ENCODE measurements around the gene DCHS1. TPM values are rescaled to one million over a fixed set of nuclear protein-coding genes. Genes with fewer than 3 reads are reported as not detected.

DCHS1 gene
- total and polyA plus RNA-seq, 2 of the 13 experiments (the other 11 are each of a cell fraction or from before 2014, with no cell fraction given) = under 0.01 to 0.03 TPM

DNA sequence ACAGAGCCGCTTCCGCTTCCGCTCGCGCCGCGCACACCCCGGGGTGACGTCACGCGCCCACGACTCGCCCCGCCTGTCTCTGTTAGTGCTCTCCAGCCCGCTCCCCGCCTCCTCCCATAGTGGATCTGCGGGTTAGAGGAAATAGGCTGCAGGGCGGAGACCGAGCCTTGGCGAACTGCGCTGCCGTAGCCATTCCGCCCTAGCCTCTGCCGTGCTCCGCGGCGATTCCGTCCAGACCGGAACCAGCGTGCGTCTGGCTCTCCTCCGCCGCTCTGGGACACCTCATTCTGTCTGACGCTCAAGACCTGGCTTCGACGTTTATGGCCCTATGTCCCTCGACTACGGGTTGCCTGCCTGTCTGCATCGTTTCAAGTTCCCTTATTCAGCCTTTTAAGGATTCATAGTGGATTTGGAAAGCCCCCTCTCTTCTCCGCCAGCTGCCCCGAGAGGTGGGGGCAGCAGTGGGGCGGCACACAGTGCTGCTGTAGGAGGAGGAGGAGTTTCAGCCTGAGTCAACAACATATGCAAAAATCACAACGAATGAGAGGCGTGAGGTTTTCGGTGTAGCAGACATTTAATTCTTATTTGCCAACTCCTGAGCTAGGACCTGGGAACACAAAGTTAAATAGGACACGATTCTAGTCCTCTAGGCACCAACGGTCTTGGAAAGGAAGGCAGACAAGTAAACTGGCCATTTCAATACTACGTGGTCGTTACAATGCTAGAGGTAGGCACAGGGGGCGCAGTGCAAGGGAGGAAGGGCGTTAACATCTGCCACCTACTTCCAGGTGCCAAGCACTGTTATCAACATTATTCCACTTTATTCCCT lies 43.2 kb downstream of the DCHS1 start, which contains the start of gene TAF10 (continued):
- TF ChIP-seq, protein P1, sequence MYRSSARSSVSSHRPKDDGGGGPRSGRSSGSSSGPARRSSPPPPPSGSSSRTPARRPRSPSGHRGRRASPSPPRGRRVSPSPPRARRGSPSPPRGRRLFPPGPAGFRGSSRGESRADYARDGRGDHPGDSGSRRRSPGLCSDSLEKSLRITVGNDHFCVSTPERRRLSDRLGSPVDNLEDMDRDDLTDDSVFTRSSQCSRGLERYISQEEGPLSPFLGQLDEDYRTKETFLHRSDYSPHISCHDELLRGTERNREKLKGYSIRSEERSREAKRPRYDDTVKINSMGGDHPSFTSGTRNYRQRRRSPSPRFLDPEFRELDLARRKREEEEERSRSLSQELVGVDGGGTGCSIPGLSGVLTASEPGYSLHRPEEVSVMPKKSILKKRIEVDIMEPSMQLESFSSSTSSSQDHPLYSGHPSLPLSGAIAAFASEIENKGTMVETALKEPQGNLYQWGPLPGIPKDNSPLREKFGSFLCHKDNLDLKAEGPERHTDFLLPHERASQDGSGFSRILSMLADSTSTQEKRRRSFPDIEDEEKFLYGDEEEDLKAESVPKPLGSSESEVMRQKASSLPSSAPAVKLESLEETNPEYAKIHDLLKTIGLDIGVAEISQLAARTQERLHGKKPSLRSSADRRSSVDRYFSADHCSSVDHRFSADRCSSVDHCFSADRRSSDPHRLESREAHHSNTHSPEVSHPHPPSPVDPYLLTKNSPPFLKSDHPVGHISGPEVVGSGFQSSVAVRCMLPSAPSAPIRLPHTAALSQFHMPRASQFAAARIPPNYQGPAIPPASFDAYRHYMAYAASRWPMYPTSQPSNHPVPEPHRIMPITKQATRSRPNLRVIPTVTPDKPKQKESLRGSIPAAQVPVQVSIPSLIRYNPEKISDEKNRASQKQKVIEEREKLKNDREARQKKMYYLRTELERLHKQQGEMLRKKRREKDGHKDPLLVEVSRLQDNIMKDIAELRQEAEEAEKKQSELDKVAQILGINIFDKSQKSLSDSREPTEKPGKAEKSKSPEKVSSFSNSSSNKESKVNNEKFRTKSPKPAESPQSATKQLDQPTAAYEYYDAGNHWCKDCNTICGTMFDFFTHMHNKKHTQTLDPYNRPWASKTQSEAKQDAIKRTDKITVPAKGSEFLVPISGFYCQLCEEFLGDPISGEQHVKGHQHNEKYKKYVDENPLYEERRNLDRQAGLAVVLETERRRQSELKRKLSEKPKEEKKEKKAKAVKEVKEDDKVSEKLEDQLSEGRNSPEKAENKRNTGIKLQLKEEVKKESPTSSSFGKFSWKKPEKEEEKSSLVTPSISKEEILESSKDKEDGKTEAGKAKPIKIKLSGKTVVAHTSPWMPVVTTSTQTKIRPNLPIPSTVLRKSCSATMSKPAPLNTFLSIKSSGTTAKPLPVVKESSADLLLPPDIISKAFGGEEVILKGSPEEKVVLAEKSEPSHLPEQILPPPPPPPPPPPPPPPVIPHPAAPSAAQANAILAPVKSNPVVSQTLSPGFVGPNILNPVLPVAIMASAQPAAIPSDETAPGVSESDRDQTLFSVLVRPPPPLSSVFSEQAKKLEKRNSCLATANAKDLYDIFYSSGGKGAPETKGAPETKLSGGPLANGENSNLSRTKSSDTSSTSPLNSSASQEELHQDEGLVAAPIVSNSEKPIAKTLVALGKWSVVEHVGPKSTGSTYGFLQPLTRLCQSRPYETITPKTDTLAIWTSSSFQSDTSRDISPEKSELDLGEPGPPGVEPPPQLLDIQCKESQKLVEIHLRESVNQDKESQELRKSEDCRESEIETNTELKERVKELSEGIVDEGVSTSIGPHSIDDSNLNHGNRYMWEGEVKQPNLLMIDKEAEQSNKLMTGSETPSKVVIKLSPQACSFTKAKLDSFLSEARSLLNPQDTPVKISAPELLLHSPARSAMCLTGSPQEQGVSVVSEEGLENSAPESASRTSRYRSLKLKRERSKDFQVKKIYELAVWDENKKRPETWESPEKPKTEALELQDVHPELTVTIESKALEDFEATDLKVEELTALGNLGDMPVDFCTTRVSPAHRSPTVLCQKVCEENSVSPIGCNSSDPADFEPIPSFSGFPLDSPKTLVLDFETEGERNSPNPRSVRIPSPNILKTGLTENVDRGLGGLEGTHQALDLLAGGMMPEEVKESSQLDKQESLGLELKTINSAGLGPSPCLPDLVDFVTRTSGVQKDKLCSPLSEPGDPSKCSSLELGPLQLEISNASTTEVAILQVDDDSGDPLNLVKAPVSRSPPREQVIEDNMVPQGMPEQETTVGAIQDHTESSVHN (CRISPR knock-in tag; IDR thresholded peaks at IDR 0.05) = 0 out of 2 replicates have a peak, but pooled peaks have one; percentile 25
- TF ChIP-seq FOXA3 (CRISPR knock-in tag; IDR thresholded peaks at IDR 0.05) = 0 out of 2 replicates have a peak, but pooled peaks have one; percentile 10
- TF ChIP-seq FOXA1 (IDR thresholded peaks at IDR 0.05) = no peak
- TF ChIP-seq FOXA1 (CRISPR knock-in tag; IDR thresholded peaks at IDR 0.05) = peak; percentile 71
- TF ChIP-seq RAD21 (CRISPR knock-in tag; IDR thresholded peaks at IDR 0.05) = no peak
- TF ChIP-seq, protein P2, sequence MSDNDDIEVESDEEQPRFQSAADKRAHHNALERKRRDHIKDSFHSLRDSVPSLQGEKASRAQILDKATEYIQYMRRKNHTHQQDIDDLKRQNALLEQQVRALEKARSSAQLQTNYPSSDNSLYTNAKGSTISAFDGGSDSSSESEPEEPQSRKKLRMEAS (IDR thresholded peaks at IDR 0.05) = peak; percentile 56; the same call in 1 of the 2 replicates
- TF ChIP-seq, protein P3, sequence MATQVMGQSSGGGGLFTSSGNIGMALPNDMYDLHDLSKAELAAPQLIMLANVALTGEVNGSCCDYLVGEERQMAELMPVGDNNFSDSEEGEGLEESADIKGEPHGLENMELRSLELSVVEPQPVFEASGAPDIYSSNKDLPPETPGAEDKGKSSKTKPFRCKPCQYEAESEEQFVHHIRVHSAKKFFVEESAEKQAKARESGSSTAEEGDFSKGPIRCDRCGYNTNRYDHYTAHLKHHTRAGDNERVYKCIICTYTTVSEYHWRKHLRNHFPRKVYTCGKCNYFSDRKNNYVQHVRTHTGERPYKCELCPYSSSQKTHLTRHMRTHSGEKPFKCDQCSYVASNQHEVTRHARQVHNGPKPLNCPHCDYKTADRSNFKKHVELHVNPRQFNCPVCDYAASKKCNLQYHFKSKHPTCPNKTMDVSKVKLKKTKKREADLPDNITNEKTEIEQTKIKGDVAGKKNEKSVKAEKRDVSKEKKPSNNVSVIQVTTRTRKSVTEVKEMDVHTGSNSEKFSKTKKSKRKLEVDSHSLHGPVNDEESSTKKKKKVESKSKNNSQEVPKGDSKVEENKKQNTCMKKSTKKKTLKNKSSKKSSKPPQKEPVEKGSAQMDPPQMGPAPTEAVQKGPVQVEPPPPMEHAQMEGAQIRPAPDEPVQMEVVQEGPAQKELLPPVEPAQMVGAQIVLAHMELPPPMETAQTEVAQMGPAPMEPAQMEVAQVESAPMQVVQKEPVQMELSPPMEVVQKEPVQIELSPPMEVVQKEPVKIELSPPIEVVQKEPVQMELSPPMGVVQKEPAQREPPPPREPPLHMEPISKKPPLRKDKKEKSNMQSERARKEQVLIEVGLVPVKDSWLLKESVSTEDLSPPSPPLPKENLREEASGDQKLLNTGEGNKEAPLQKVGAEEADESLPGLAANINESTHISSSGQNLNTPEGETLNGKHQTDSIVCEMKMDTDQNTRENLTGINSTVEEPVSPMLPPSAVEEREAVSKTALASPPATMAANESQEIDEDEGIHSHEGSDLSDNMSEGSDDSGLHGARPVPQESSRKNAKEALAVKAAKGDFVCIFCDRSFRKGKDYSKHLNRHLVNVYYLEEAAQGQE (IDR thresholded peaks at IDR 0.05; ENCODE audit: borderline replicate concordance in 1 of 2, low read depth in 1 of 2, low read length in 2 of 2) = 0 out of 4 replicates have a peak, but pooled peaks of 1 of the 2 experiments have one; percentile 24
- no peak for TF ChIP-seq ZNF543 (CRISPR knock-in tag; IDR thresholded peaks at IDR 0.05)
- no peak for TF ChIP-seq ZFAT (CRISPR knock-in tag; conservative IDR thresholded peaks at IDR 0.05)
- TF ChIP-seq NFRKB (IDR thresholded peaks at IDR 0.05) = no peak
- no peak for TF ChIP-seq ZNF337 (CRISPR knock-in tag; IDR thresholded peaks at IDR 0.05; ENCODE audit: borderline replicate concordance, low read depth)
- TF ChIP-seq, protein P4, sequence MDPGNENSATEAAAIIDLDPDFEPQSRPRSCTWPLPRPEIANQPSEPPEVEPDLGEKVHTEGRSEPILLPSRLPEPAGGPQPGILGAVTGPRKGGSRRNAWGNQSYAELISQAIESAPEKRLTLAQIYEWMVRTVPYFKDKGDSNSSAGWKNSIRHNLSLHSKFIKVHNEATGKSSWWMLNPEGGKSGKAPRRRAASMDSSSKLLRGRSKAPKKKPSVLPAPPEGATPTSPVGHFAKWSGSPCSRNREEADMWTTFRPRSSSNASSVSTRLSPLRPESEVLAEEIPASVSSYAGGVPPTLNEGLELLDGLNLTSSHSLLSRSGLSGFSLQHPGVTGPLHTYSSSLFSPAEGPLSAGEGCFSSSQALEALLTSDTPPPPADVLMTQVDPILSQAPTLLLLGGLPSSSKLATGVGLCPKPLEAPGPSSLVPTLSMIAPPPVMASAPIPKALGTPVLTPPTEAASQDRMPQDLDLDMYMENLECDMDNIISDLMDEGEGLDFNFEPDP (CRISPR knock-in tag; conservative IDR thresholded peaks at IDR 0.05) = no peak
- 0 out of 2 replicates have a peak, but pooled peaks have one; percentile 17 for TF ChIP-seq DNMT1 (CRISPR knock-in tag; IDR thresholded peaks at IDR 0.05)
- peak; percentile 73; the same call in 1 of the 2 replicates for TF ChIP-seq MEIS1 (CRISPR knock-in tag; IDR thresholded peaks at IDR 0.05; ENCODE audit: borderline replicate concordance)
- peak; percentile 83; the same call in 1 of the 2 replicates for TF ChIP-seq ZNF343 (CRISPR knock-in tag; IDR thresholded peaks at IDR 0.05)
- no peak for TF ChIP-seq FOXM1 (CRISPR knock-in tag; IDR thresholded peaks at IDR 0.05)
